ENCODE data around the gene EPN2. TPM values are rescaled to one million over a fixed set of nuclear protein-coding genes. Genes with fewer than 3 reads are reported as not detected.

EPN2 gene
- polyA plus RNA-seq, 1 donor (not counting 4 experiments of a cell fraction or from before 2014, with no cell fraction given), result 30.2 TPM

DNA sequence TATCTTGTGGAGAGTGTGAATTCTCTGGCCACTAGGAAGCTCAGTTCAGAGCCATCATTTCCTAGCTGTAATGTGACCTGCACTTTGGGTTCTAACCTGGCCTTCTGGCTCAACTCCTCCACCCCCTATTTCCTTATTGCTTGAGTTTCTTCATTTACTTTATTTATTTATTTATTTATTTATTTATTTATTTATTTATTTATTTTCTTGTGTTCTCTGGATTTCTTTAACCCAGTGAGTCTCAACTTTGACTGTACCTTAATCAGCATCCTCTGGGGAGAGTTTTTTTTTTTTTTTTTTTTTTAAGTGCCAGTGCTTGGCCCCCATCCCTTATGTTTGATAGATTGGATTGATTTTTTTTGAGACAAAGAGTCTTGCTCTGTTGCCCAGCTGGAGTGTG, 18.1 kb downstream of the EPN2 start:
- H3K9ac ChIP-seq (ENCODE audit: control insufficient read depth, extremely low read depth, insufficient read depth, low read length), result no peak overlapping the region
- H3K9me1 ChIP-seq (ENCODE audit: control insufficient read depth, extremely low read depth, insufficient read depth, low read length), result peaks cover 6% of the 10 kb centered on the region
- FAIRE-seq, result no peak
- no peak overlapping the region for H3K27ac ChIP-seq (ENCODE audit: control insufficient read depth, insufficient read depth, low read length)
- H3K4me3 ChIP-seq (ENCODE audit: control insufficient read depth in 2 of 3, extremely low read depth in 1 of 3, insufficient read depth in 2 of 3, low read depth in 1 of 3, low read length in 3 of 3), result no peak overlapping the region
- no peak for TF ChIP-seq EZH2 (IDR thresholded peaks at IDR 0.05; ENCODE audit: low read length)
- TF ChIP-seq, protein P1, sequence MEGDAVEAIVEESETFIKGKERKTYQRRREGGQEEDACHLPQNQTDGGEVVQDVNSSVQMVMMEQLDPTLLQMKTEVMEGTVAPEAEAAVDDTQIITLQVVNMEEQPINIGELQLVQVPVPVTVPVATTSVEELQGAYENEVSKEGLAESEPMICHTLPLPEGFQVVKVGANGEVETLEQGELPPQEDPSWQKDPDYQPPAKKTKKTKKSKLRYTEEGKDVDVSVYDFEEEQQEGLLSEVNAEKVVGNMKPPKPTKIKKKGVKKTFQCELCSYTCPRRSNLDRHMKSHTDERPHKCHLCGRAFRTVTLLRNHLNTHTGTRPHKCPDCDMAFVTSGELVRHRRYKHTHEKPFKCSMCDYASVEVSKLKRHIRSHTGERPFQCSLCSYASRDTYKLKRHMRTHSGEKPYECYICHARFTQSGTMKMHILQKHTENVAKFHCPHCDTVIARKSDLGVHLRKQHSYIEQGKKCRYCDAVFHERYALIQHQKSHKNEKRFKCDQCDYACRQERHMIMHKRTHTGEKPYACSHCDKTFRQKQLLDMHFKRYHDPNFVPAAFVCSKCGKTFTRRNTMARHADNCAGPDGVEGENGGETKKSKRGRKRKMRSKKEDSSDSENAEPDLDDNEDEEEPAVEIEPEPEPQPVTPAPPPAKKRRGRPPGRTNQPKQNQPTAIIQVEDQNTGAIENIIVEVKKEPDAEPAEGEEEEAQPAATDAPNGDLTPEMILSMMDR (optimal IDR thresholded peaks at IDR 0.05 in 1 of 3, IDR thresholded peaks at IDR 0.05 in 1 of 3, conservative IDR thresholded peaks at IDR 0.05 in 1 of 3; ENCODE audit: extremely low read depth in 1 of 3, insufficient read depth in 2 of 3, low read length in 3 of 3), result no peak
- DNase-seq (ENCODE audit: low read depth, low spot score), result no peak
- H3K27me3 ChIP-seq (ENCODE audit: control insufficient read depth, extremely low read depth, insufficient read depth, low read length), result no peaks in the 10 kb centered on the region
- peaks cover 4% of the 10 kb centered on the region for H3K4me1 ChIP-seq (ENCODE audit: control insufficient read depth, extremely low read depth, insufficient read depth, low read length)
- no peaks in the 10 kb centered on the region for H3K9me3 ChIP-seq (ENCODE audit: control insufficient read depth, low read depth, low read length)
- dilution Hi-C loops (cut with MboI; ENCODE audit: extremely low pct_ligation_motif_present, low sequenced_read_pairs), result no loop called here
- no peaks in the 10 kb centered on the region for H3K36me3 ChIP-seq (ENCODE audit: control insufficient read depth in 2 of 2, extremely low read depth in 1 of 2, insufficient read depth in 2 of 2, low read length in 2 of 2)
- no peak overlapping the region for H3K4me2 ChIP-seq (ENCODE audit: control insufficient read depth, extremely low read depth, insufficient read depth, low read depth, low read length)
- peaks cover 79% of the 10 kb centered on the region for H3K79me2 ChIP-seq (ENCODE audit: control insufficient read depth, insufficient read depth, low read length)
- peaks cover 8% of the 10 kb centered on the region for H4K20me1 ChIP-seq (ENCODE audit: control insufficient read depth, extremely low read depth, insufficient read depth, low read length)
- no peak overlapping the region for H2AFZ ChIP-seq (ENCODE audit: control insufficient read depth, low read length)

DNA sequence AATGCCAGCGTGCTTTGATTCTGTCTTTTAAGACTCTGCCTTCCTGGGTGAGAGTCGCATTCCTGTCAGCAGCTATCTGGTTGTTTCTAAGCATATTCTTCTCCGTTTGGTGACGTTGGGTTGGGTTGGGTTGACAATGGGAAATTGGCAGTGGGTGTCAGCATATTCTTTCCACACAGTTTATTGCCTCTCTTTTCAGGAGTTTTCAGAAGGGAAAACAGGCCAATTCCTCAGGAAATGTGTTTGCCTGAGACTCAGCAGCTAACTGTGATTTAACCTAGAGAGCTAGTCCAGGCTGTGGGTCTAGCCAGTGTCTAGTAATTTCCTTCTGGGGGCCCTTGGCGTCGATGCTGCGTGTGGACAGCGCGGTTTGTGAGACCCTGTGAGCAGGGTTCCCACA, 21.2 kb downstream of the EPN2 start:
- H2AFZ ChIP-seq (ENCODE audit: control insufficient read depth, low read length), result no peak overlapping the region
- peaks cover 10% of the 10 kb centered on the region for H4K20me1 ChIP-seq (ENCODE audit: control insufficient read depth, extremely low read depth, insufficient read depth, low read length)
- H3K79me2 ChIP-seq (ENCODE audit: control insufficient read depth, insufficient read depth, low read length), result peaks cover 67% of the 10 kb centered on the region
- H3K9me1 ChIP-seq (ENCODE audit: control insufficient read depth, extremely low read depth, insufficient read depth, low read length), result peaks cover 8% of the 10 kb centered on the region
- no peak for DNase-seq (ENCODE audit: low read depth, low spot score)
- no peak overlapping the region for H3K27ac ChIP-seq (ENCODE audit: control insufficient read depth, insufficient read depth, low read length)
- H3K36me3 ChIP-seq (ENCODE audit: control insufficient read depth in 2 of 2, extremely low read depth in 1 of 2, insufficient read depth in 2 of 2, low read length in 2 of 2), result no peaks in the 10 kb centered on the region
- H3K27me3 ChIP-seq (ENCODE audit: control insufficient read depth, extremely low read depth, insufficient read depth, low read length), result no peaks in the 10 kb centered on the region
- H3K4me3 ChIP-seq (ENCODE audit: control insufficient read depth in 2 of 3, extremely low read depth in 1 of 3, insufficient read depth in 2 of 3, low read depth in 1 of 3, low read length in 3 of 3), result no peak overlapping the region
- dilution Hi-C loops (cut with MboI; ENCODE audit: extremely low pct_ligation_motif_present, low sequenced_read_pairs), result no loop called here
- H3K9ac ChIP-seq (ENCODE audit: control insufficient read depth, extremely low read depth, insufficient read depth, low read length), result no peak overlapping the region
- no peak overlapping the region for H3K4me2 ChIP-seq (ENCODE audit: control insufficient read depth, extremely low read depth, insufficient read depth, low read depth, low read length)
- no peak for FAIRE-seq
- H3K9me3 ChIP-seq (ENCODE audit: control insufficient read depth, low read depth, low read length), result no peaks in the 10 kb centered on the region
- TF ChIP-seq EZH2 (IDR thresholded peaks at IDR 0.05; ENCODE audit: low read length), result no peak
- TF ChIP-seq, protein P1 (optimal IDR thresholded peaks at IDR 0.05 in 1 of 3, IDR thresholded peaks at IDR 0.05 in 1 of 3, conservative IDR thresholded peaks at IDR 0.05 in 1 of 3; ENCODE audit: extremely low read depth in 1 of 3, insufficient read depth in 2 of 3, low read length in 3 of 3), result no peak
- H3K4me1 ChIP-seq (ENCODE audit: control insufficient read depth, extremely low read depth, insufficient read depth, low read length), result peaks cover 20% of the 10 kb centered on the region

Measured in keratinocyte (primary cell).